Stimulated activated CD8-positive, alpha-beta memory T cell treated with anti-CD3 and anti-CD28 coated beads, Interleukin-4, amount 100 ng/mL, for 4 hours (primary cell): Measurements from ENCODE around the gene C2CD3.
"Not testable (repeated sequence)": the region's sequence is repeated elsewhere in the genome, so short reads cannot be mapped to it uniquely, and the experiment has no call there.

Experiments used
- DNase-seq, 2 donors: peaks; one replicate each; pipeline ENCODE4 v3.0.0-alpha.2; 2020; ENCODE audit warnings: low read depth in 2 of 2, low spot score in 1 of 2

The C2CD3 gene

GRCh38 chr11:74069146-74070046 lies 101.4 kb downstream of the C2CD3 start:
- no peak for DNase-seq

GRCh38 chr11:74066663-74067062 lies 104.1 kb downstream of the C2CD3 start:
- DNase-seq: not testable (repeated sequence)

DNA sequence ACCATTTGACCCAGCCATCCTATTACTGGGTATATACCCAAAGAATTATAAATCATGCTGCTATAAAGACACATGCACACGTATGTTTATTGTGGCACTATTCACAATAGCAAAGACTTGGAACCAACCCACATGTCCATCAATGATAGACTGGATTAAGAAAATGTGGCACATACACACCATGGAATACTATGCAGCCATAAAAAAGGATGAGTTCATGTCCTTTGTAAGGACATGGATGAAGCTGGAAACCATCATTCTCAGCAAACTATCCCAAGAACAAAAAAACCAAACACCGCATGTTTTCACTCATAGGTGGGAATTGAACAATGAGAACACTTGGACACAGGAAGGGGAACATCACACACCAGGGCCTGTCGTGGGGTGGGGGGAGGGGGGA lies 105.3 kb downstream of the C2CD3 start:
- not testable (repeated sequence) for DNase-seq

- not testable (repeated sequence) for DNase-seq
Measured at GRCh38 chr11:74063628-74064027, 107.2 kb downstream of the C2CD3 start.

DNA sequence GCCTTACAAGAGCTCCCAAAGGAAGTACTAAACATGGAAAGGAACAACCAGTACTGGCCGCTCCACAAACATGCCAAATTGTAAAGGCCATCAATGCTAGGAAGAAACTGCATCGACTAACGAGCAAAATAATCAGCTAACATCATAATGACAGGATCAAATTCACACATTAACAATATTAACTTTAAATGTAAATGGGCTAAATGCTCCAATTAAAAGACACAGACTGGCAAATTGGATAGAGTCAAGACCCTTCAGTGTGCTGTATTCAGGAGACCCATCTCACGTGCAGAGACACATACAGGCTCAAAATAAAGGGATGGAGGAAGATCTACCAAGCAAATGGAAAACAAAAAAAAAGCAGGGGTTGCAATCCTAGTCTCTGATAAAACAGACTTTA lies 109.2 kb downstream of the C2CD3 start:
- DNase-seq: not testable (repeated sequence)

DNA sequence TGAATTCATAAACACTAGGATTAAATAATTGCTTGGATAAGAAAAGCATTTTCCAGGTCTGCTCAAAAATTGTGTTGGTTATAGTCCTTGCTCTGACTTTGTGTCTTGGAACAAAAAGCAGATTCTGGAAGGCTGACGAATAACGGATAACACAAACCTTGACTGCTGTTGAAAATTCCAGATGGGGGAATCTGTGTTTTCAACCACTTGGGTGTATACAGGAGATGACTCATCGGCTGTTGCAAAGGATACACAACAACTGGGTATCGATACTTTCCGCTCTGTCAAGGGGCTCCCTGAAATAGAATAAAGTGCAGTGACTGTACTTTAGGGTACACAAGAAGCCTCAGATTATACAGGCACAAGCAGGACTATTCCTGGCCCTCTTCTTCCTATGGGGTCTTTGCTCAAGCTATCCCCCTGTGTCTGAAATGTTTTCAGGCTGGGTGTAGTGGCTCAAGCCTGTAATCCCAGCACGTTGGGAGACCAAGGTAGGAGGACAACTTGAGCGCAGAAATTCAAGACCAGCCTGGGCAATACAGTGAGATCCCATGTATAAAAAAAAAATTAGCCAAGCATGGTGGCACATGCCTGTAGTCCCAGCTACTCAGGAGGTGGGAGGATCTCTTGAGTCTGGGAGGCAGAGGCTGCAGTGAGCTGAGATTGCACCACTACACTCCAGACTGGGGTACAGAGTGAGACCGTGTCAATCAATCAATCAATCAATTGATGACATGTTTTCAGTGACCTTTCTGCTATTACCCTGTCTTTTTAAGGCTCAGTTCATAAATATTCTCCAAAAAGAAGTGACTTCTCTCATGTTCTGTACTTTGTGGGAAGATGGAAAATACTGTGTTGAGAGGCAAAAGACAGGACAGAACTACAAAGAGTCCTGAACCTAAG lies 113.3 kb downstream of the C2CD3 start:
- no peak for DNase-seq

DNA sequence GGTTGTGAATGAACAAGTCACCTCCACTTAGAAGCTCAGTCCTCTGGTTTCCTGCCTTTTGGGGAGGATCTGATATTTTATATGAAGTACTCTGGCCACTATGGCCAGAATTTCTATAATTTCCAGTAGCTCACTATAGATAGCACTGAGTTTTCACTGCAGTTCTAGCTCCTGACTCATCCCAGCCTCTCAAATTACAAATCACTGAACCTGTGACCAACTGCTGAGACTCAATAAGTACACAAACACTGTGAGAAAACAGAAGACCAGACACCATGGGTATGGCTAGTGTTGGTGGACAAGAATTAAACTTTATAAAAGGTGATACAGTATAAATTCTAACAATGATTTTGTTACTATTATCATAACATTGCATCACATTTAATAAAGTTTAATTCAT lies 114.9 kb downstream of the C2CD3 start:
- DNase-seq: no peak

DNA sequence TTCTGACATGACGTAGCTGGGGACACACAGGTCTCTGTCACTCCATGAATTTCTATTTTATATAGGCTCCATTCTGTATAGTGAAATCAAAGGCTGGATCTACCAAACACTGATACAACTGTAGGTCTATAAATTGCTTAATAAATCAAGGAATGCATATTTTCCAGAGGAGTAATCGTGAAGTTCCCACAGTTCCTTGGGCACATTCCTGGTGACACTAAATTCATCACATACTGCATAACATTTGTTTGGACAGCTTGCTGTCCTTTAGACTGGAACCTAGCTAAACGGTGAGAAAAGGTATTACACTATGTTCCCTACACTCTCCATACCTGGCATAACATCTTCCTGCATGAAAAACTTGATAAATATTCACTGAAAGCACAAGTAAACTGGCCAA lies 120.3 kb downstream of the C2CD3 start:
- no peak for DNase-seq

- no peak for DNase-seq
Measured at GRCh38 chr11:74048993-74049392, 121.8 kb downstream of the C2CD3 start.

DNA sequence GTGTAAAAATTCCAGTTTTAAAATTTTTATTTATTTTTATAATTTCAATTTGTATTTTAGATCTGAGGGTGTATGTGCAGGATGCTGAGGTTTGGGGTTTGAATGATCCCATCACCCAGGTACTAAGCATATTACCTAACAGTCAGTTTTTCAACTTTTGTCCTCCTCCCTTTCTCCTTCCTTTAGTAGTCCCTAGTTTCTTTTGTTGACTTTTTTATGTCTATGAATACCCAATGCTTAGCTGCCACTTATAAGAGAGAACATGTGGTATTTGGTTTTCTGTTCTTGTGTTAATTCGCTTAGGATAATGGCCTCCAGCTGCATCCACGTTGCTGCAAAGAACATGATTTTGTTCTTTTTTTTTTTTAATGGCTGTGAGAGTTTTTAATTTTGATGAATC lies 126.3 kb downstream of the C2CD3 start:
- DNase-seq: no peak

DNA sequence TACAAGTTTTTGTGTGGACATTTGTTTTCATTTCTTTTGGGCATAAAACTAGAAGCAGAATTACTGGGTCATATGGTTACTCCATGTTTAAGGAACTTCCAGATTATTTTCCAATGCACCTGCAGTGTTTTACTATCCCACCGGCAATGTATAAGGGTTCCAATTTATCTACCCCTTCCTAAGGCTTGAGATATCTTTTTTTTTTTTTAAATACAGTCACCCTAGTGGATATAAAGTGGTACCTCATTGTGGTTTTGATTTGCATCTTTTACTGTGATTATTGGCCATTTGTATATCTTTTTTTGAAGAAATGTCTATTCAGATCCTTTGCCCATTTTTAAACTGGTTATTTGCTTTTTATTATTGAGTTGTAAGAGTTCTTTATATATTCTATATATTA lies 127.4 kb downstream of the C2CD3 start:
- no peak for DNase-seq

DNA sequence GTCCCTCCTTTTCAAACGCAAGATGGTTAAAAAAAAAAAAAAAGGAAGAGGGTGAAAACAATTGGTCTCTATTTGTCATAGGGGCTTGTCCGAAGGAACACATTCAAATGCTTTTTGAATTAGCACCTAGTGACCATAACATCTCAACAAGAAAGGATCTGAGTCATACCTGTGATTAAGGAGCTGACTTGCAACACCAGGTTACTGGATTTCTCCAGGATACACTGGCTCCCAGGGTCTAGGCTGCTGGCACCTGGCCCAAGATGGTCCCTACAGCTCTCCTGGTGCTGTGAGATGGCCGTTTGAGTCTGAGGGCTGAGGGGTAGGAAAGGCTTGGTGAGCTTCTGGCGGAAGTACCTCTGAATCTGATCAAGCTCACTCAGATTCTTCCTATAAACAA lies 133.5 kb downstream of the C2CD3 start:
- no peak for DNase-seq

DNA sequence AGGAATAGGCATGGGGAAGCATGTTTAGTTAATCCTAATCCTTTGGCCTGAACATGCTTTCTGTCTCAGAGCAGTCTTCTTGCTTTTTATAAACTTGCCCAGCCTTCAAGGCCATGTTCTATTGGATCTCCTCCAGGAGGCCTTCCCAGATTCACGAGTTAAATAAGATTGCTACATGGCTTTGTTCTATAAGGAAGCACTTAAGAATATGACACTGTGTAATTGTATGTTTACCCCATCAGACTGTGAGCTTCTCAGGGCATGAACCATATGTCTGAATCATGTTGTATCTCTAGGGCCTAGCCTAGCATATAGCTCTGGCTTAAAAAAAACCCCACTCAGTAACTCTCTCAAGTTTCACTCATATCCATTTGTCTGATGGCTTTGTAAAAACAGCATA lies 135.5 kb downstream of the C2CD3 start:
- DNase-seq: no peak

DNA sequence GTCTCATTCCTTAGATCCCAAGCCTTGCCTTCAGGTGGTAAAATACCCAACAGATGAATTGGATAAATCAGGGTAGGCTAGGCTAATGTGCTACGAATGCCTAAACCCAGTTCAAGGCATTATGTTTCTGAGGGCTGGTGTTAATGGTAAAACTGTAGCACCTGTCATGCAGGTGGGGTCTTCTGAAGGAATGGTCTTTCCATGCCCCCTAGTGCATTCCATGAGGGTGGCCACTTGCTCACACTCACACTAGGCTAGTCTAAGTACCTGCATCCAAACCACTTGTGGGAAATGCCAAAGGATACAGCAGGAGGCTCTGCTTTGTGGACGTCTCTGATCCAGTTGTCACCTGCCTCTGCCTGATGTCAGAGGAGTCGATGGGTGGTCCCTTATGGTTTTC lies 137.8 kb downstream of the C2CD3 start:
- DNase-seq: no peak

DNA sequence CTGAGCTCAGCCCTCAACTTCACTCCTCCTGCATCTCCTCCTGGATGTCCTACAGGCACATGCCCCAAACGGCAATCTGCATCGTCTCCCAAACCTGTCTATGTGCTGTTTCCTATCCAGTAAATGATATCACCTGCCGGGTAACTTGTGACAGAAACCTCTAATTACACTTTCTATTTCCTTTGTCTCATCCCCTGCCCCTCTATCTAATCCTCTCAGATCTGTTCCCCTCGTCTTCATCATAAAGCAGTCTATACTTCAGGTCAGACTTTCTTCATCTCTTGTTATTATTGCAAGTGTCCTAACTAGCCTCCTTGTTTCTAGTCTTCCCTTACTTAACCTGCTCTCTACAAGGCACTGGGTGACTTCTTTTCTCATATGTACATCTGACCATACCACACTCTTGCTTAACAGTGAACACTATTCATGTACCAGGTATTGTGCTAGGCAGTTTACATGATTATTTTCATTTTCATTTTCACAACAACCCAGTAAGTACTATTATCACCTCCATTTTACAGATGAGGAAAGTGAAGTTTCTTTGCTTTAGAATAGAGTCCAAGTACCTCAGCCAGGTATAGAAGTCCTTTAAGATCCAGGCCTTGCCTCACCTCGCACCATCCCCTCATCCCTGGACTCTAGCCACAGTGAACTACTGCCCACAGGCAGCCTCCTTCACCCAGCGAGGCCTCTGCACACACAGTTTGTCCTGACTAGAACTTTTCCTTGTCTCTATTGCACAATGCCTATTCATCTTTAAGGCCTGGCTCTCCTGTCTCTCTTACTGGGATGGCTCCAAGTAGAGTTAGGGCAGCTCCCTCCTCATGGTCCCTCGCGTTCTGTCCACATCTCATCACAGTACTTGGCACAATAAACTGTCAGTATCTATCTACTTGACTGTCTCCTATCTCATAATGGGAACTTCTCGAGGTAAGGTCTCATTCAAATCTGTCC lies 139.8 kb downstream of the C2CD3 start:
- DNase-seq: no peak

GRCh38 chr11:74025467-74026166 lies 145.2 kb downstream of the C2CD3 start:
- DNase-seq: no peak

- DNase-seq: no peak
Measured at GRCh38 chr11:74024261-74025029, 146.4 kb downstream of the C2CD3 start.

DNA sequence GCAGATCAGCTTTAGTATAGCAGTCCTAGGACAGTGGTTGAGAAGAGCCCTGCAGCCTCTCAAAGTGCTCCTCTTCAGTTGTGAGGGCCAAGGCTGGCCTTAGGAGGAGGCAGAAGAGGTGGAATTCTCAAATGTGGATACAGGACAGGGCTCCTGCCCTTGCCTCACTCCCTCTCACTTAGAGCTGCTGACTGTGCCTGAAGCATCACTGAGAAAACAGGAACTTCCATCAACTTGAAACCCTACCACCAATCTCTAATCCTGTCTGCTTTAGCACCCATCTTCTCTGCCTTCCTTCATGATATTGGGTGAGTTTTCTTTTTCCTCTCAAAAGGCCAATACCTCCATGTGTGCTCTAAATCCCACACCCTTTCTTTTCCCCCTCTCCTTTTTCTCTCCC lies 147.5 kb downstream of the C2CD3 start:
- no peak for DNase-seq

- no peak for DNase-seq
Measured at GRCh38 chr11:74022546-74022945, 148.3 kb downstream of the C2CD3 start.

- DNase-seq: no peak
Measured at GRCh38 chr11:74021998-74022397, 148.8 kb downstream of the C2CD3 start.
